Mucosa of descending colon (tissue), 3 donors: ENCODE results near the gene ELAVL1. TPM values are rescaled to one million over a fixed set of nuclear protein-coding genes. Genes with fewer than 3 reads are reported as not detected.
"Not testable (repeated sequence)": the region's sequence is repeated elsewhere in the genome, so short reads cannot be mapped to it uniquely, and the experiment has no call there.

Source experiments
- ATAC-seq: fragments of 200-7000 bp; cut with Tn5 transposase; one replicate; pipeline ENCODE4 v1.9.1; 2020; ENCODE audit warnings: mild to moderate bottlenecking, moderate library complexity
- DNase-seq, 3 donors: peaks; one replicate each; pipeline ENCODE4 v3.0.0-alpha.2; 2020
- H3K36me3 ChIP-seq: fragments of 200-600 bp; one replicate; pipeline ENCODE4 v1.8.0; 2021; ENCODE audit warnings: low read depth, mild to moderate bottlenecking
- H3K4me1 ChIP-seq: fragments of 200-600 bp; one replicate; pipeline ENCODE4 v1.8.0; 2021; ENCODE audit warnings: low read depth, mild to moderate bottlenecking
- H3K4me3 ChIP-seq: fragments of 200-600 bp; one replicate; pipeline ENCODE4 v1.8.0; 2021; ENCODE audit warnings: mild to moderate bottlenecking
- H3K9me3 ChIP-seq: fragments of 200-600 bp; one replicate; pipeline ENCODE4 v1.8.0; 2021; ENCODE audit warnings: mild to moderate bottlenecking
- intact Hi-C, 2 donors: fragments of 100-400 bp; cut with DNase I in 1 of 2; cut with micrococcal nuclease in 1 of 2; formaldehyde crosslinking; loops; one replicate each; pipeline versions ENCODE4 v1.11.0 to v1.11.1; 2022; cut with DNase I, micrococcal nuclease
- total RNA-seq, 3 donors: library from RNA; stranded (reverse); fragmentation: NEBNext Ultra II Directional in 2 of 3; extraction: Animal tissue kit (Norgen Biotek cat#: 25700) in 2 of 3; gene quantifications; one replicate each; pipeline versions ENCODE4 v1.2.1 to v1.2.4, GENCODE V29; 2021 to 2023
- TF ChIP-seq, protein P1 (sequence below): fragments of 200-600 bp; IDR thresholded peaks from one replicate; pipeline ENCODE4 v1.8.0; 2022; ENCODE audit warnings: antibody characterized with exemption, mild to moderate bottlenecking
- donor health status: DM: no; HTN: no; CAD: no; lungs with moderate emphysema.
- donor health status: DM: no; HTN: no; CAD: no.
- donor health status: DM: no; HTN: yes; CAD: no.

The ELAVL1 gene
- total RNA-seq, 3 donors from 2014 or later: 43.9 to 63.9 (median 58.7) TPM

DNA sequence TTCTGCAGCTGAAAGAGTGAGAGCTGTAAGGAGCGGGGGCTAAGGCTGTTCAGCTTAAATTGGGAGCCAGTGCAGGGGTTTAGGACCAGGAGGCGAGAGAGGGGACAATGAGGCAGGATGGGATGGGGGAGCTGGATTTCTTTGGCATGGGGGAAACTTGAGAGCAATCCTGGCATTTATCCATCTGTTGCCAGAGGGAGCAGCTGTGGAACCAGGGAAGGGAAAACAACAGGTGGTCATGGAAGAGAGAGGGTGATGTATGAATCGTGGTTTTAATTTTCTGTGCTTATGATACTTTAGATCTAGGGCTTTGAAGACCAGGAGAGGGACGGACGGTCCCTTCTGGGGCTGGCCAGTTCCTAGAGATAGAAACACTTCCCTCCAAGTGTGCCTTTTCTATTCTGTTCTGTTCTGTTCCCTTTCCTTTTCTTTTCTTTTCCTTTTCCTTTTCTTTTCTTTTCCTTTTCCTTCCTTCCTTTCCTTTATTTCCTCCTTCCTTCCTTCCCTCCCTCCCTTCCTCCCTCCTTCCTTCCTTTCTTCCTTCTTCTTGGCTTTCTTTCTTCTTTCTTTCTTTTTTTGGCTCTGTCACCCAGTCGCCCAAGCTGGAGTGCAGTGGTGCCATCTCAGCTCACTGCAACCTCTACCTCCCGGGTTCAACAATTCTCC, 31.1 kb upstream of the ELAVL1 start:
- no peak for DNase-seq
- no peak for ATAC-seq
- Histone ChIP-seq H3K4me3 (no peak overlapping the region), H3K9me3 (no peaks in the 10 kb centered on the region), H3K4me1 (no peaks in the 10 kb centered on the region), H3K36me3 (no peaks in the 10 kb centered on the region)
- intact Hi-C loops: no loop called here
- TF ChIP-seq, protein P1, sequence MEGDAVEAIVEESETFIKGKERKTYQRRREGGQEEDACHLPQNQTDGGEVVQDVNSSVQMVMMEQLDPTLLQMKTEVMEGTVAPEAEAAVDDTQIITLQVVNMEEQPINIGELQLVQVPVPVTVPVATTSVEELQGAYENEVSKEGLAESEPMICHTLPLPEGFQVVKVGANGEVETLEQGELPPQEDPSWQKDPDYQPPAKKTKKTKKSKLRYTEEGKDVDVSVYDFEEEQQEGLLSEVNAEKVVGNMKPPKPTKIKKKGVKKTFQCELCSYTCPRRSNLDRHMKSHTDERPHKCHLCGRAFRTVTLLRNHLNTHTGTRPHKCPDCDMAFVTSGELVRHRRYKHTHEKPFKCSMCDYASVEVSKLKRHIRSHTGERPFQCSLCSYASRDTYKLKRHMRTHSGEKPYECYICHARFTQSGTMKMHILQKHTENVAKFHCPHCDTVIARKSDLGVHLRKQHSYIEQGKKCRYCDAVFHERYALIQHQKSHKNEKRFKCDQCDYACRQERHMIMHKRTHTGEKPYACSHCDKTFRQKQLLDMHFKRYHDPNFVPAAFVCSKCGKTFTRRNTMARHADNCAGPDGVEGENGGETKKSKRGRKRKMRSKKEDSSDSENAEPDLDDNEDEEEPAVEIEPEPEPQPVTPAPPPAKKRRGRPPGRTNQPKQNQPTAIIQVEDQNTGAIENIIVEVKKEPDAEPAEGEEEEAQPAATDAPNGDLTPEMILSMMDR: no peak

DNA sequence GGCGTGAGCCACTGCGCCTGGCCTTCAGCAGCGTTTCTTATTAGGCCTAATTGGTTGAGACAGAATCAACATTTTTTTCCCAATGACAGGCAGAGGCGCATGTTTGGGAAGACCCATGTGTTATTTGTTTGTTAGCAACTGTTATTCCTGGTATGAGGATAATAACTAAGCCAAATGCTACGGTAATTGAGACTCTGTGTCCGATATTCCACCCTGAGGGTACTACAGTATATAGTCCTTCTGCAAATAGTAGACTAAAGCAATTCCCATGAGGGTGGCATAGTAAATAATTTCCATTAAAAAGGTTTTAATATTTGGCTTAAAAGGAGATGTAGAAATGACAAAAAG, 28.7 kb upstream of the ELAVL1 start:
- intact Hi-C loops: no loop called here
- TF ChIP-seq, protein P1: no peak
- no peaks in the 10 kb centered on the region for H3K36me3 ChIP-seq
- H3K4me1 ChIP-seq: no peaks in the 10 kb centered on the region
- H3K9me3 ChIP-seq: no peaks in the 10 kb centered on the region
- DNase-seq (no peak), ATAC-seq (no peak)
- H3K4me3 ChIP-seq: no peak overlapping the region

DNA sequence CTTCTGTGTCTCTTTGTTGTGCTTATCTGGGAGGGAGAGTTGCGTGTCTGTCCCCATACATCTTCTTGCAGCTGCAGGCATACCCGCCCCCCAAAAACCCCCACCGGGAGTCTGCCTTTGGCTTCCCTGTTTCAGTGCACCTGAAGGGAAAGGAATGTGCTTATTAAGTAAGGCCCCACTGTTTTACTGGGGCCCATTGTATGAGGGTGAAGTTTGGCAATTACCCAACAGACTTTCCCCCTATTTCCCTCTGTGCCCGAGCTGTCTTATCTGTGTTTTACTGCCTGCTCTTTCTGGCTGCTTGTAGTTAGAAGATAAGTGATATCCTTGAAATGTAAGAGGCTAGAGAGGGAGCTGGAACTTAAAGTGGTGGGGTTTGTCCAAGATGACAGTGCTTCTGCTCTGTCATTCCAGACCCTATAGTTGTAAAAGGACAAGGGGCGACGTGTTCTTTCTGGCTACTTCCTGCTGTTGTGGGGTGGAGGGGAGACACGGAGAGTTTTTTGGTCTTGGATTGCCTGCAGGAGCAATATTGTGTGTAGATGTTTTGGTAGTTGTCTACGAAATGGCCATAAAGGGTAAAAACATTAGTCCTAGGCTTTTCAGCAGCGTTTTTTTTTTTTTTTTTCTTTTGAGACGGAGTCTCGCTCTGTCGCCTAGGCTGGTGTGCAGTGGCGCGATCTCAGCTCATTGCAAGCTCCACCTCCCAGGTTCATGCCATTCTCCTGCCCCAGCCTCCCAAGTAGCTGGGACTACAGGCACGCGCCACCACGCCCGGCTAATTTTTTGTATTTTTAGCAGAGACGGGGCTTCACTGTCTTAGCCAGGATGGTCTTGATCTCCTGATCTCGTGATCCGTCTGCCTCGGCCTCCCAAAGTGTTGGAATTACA, 28.1 kb upstream of the ELAVL1 start:
- H3K4me3 ChIP-seq, H3K4me1 ChIP-seq, H3K36me3 ChIP-seq, H3K9me3 ChIP-seq, ATAC-seq, DNase-seq, intact Hi-C loops: not testable (repeated sequence)

DNA sequence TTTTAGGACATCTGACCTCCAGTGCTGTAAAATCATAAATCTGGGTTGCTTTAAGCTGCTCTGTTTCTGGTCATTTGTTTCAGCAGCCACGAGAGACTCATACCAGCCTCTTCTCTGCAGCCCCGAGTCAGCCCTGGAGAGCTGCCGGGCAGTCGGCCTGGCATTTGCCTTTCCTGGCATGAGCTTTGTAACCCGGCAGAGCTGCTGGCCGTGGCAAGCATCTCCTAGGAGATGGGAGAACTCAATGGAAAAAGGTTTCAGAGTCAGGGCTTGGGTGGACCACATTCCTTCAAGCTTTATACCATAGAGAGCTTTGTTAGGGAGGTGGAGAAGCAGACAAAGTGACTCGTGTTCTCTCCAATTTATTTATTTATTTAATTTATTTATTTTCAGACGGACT, 25.5 kb upstream of the ELAVL1 start:
- H3K4me1 ChIP-seq: no peaks in the 10 kb centered on the region
- no peak for ATAC-seq
- intact Hi-C loops: no loop called here
- no peak overlapping the region for H3K4me3 ChIP-seq
- no peaks in the 10 kb centered on the region for H3K9me3 ChIP-seq
- TF ChIP-seq, protein P1: no peak
- H3K36me3 ChIP-seq: no peaks in the 10 kb centered on the region
- no peak for DNase-seq

DNA sequence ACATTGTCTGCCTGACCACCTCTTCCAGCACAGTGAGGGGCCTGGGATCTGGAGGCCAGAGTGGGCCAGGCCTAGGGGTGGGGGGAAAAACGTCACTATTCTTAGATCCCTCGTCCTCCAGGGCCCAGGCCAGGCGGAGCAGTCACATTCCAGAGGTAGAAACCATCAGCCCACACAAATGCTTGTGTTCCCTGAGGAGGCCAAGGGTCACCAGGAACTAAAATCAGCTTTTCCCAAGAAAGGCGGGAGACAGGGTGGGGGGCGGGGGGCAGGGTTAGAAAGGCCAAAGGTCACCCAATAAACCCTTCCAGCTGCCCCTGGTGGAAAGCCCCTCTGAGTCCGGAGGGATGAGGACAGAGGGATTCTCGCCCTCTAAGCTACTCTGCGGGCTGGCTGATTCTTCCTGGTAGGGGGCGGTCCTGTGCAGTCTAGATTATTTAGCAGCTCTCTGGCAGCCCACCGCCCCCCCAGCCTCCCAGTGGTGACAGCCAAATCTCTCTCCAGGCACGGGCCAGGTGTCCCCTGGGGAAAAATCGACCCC, 23.6 kb upstream of the ELAVL1 start:
- DNase-seq (no peak), ATAC-seq (no peak)
- intact Hi-C loops: no loop called here

More for the DNA sequence above, 23.6 kb upstream of the ELAVL1 start:
- Histone ChIP-seq H3K4me3 (no peak overlapping the region), H3K36me3 (no peaks in the 10 kb centered on the region), H3K9me3 (no peaks in the 10 kb centered on the region), H3K4me1 (no peaks in the 10 kb centered on the region)
- TF ChIP-seq, protein P1: no peak
